NCI-H2227 (cell line): ENCODE measurements around the gene DIAPH2.
"Not testable (repeated sequence)": the region's sequence is repeated elsewhere in the genome, so short reads cannot be mapped to it uniquely, and the experiment has no call there.

Experiments
- DNase-seq: peaks from one replicate; lab custom pipeline; 2025; ENCODE audit not compliant: unreplicated experiment; lab: John Stamatoyannopoulos, UW

DIAPH2 gene

DNA sequence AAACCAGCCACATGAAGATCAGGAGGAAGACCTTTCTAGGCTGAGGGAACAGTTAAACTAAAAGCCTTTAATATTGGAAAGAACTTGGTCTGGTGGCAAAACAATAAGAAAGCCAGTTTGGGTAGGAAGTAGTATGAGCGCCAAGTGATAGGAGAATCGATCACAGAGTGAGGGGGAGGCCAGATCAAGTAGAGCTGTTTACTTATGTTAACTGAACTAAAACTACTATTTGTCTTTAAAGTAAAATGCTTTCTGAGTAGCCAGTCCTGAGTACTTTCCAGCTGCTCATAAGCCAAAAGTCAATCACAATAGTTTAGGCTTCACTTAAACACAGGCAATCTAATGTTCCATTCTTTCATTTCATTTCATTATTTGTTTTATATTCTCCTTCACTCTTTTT lies 136.3 kb downstream of the DIAPH2 start:
- no peak for DNase-seq

DNA sequence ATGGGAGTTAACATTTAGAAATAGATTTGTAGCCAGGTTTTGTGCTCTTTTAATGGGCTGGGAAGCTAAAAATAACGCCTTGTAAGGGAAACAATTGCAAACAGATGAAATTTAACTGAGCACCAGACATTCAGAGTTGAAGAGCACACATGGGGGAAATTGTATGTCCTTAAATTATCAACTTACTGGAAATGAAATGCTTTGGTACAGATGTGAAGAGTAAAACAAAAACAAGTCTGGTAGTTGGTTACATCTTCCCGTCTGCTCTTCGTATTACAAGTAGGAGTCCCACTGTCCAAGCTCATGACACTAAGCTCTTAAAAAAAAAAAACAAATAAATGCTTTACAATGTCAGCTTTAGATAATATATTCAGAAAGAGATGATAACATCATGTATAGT lies 139.5 kb downstream of the DIAPH2 start:
- DNase-seq: no peak

DNA sequence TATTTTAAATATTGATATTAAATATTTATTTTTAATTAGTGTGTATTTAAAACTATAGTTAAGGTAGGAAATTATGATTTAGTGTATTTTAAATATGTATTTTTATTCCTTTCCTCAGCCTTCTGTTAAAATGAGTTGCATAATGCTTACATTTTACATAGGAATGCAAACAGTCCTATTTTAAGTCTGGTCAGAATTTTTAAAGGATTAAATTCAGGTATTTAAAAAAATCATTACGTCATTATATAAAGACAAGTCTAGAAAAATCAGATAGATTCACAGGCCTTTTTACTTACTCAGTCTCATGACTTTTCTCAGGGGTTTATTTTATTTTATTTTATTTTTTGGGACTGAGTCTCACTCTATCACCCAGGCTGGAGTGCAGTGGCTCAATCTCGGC lies 148.7 kb downstream of the DIAPH2 start:
- DNase-seq: no peak

DNA sequence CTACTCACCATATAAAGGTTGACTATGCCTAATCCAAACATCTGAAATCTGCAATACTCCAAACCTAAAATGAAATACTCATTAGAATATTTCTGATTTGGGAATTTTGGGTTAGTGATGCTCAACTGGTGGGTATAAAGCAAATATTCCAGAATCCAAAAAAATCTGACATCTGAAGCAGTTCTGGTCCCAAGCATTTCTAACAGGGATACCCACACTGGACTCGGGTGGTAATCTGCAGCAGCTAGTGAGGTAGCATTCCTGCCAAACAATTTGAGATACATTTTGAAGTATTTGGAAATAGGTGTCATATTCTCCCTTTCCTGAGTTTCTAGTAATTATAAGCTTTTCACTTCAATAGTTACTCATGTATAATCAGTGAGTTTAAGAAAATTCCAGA lies 149.5 kb downstream of the DIAPH2 start:
- DNase-seq: no peak

DNA sequence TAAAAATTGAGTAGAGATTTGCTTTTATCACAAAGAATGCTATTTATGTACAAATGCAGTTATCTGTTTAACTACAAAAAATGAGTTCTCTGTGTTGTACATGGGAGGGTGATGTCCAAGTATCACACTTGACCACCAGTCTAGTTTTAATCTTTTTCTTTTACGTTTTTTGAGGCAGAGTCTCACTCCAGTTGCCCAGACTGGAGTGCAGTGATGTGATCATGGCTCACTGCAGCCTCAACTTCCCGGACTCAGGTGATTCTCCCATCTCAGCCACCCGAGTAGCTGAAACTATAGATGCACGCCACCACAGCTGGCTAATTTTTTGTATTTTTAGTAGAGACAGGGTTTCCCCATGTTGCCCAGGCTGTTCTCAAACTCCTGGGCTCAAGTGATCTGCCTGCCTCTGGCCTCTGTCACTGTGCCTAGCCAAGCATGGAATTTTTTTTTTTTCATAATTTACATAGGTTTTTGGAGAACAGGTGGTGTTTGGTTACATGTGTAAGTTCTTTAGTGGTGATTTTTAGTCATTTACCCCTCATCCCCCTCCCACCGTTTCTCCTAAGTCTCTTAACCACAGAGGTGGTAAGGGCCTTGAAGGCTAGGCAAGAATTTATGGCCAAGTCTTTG lies 151.1 kb downstream of the DIAPH2 start:
- DNase-seq: no peak

DNA sequence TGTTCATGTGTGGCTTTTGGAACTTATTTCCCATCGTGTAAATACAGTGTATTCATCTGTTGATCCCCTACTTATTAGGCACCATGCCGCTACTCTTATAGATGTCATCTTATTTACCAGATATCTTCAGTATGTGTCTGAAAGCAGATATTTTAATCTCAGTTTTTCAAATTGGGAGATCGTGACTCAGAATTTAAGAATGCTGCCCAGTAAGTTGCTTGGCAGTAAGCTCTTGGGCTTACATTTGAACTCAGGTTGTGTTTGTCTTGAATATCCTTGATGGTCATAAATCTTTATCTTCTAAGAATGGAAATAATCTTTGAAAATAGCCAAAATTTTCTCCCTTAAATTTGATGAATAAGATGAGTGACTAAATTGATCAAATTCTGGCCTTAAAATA lies 153.2 kb downstream of the DIAPH2 start:
- no peak for DNase-seq

DNA sequence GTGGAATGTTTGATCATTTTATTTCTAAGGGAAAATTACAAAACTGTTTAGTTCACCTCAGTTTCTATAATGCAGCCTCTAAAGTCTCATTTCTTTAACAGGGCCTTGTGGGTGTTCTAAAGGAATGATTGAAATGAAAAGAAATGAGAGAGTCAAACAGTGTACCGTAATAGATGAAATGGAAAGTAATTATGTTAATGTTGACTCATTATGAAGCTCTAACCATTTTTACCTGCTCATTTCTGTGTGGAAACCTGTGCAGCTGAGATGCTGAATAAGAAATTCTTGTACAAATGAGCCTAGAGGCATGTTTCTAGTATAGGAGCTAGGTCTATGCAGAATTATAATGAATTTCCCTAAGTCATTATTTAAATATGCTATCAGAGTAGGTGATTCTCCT lies 153.9 kb downstream of the DIAPH2 start:
- DNase-seq: no peak

DNA sequence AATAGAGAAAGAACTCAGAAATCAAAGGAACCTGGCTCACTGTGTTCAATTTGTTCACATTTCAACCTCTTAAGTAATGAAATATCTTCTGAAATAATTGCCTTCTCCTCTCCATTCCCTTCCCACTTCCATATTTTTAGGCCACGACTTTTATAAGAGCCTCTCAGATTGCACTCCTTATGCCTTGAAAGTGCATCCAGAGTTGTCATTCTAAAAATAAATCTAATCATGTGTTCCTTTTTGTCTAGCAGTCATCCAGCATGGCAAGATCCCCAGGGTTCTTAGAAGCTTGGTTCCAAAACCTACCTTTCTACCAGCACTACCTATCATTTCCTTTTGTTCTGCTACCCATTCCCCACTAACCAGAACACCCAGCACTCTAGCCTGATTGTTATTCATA lies 156.7 kb downstream of the DIAPH2 start:
- no peak for DNase-seq

DNA sequence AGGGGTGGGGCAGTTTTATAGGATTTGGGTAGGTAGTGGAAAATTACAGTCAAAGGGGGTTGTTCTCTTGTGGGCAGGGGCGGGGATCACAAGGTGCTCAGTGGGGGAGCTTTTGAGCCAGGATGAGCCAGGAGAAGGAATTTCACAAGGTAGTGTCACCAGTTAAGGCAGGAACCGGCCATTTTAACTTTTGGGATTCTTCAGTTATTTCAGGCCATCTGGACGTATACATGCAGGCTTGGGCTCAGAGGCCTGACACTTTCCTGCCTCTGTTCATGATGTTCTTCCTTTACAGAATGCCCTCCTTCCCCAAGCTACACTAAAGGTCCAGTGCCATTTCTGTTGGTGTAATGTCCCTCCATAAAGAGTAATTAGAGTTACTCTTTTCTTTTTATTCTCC lies 157.2 kb downstream of the DIAPH2 start:
- not testable (repeated sequence) for DNase-seq

DNA sequence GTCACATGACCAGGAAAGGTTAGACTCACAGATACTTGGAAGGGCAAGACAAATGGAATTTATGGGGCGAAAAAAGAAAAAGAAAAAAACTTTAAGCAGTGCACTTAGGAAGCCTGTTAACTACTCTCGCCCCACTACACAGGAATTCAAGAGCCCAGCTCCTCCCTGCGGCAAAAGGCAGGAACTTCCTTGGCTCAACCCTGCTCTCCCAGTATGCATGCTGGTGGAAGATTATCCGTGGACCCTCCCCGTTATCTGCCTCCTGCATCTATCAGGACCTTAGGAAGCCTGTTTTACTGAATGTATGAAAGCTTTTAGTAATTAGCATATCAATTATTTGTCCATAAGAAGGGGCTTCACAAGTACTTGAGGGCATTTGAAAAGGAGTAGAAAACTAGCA lies 158.9 kb downstream of the DIAPH2 start:
- no peak for DNase-seq

DNA sequence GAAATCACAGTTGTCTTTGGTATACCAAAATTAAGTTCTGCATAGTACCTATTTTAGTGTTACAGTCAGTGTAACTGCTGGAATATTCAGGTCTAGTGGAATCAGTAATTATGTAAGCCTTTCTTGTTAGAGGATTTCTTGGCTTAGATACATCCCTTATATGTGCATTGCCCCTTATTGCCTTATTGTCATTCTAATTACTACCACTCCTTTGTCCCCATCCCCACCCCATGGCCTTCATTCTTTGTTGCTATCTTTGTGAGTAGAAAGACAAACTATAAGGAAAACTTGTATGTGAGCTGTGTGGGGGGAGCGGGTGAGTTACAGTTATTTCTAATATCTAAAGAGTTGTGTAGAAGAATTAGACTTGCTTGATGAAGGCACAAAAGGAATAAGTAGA lies 162.2 kb downstream of the DIAPH2 start:
- no peak for DNase-seq

DNA sequence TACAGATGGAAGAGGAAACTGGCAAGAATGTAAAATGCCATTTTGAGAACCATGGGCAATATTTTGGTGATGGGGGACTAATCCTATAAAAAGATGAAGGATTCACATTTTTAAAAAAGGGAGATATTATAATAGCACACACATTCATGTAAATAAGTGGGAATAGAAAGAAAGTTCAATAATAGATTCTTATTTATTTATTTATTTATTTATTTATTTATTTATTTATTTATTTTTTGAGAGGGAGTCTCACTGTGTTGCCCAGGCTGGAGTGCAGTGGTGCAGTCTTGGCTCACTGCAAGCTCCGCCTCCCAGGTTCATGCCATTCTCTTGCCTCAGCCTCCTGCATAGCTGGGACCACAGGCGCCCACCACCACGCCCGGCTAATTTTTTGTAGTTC lies 174.8 kb downstream of the DIAPH2 start:
- not testable (repeated sequence) for DNase-seq

DNA sequence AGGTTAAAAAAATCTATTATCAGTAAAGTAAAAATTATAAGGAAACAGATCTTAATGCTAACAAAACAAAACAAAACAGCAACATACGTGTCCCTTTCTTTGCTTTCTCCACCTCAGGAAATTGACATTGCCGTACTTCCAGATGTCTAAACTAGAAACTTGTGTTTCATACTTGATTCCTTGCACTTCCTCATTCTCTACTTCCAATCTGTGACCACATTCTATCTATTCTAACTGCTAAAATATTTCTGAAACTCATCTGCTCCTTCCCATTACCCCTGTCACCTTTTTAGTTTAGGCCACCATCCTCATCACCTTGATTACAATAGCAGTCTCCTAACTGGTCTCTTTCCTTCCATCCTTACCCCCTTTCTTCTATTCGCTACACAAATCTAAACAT lies 176.6 kb downstream of the DIAPH2 start:
- no peak for DNase-seq

DNA sequence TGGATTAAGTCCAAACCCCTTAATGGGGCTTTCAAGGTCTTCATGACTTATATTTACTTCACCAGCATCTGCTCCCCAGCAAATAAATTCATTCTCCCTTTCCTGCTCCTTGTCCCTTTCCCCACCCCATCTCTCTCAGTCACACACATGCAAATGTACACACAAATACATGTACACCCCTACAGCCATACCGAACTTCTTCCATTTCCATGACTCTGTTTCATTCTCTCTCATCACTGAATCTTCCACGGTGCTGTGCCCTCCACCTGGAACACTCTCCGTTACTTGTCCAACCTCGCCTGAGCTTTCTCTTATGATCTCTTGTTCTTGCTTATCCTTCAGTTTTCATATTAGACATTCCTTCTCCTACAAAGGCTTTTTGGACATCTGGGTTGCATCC lies 177.0 kb downstream of the DIAPH2 start:
- no peak for DNase-seq

DNA sequence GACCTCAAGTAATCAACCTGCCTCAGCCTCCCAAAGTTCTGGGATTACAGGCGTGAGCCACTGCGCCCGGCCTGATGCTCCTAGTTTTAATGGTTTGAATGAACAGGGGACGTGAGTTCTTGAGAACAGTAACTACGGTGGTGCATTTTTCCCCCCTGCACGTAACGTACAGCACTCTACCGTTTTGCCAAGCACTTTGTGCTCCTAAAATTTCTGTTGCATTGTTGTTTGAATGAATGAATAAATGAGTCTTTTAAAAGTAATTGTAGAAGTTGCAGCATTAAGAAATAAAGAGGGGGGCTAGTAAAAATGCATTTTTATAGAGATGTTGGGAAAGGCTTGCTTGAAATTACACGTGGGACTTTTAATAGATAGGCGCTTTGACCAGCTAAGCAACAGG lies 199.0 kb downstream of the DIAPH2 start, which contains the start of gene RPA4:
Gene RPA4 (plus strand): TSS at position 301 of the 400 bp plus-strand sequence. CDS start 403 bp downstream, outside the sequence.
- no peak for DNase-seq

DNA sequence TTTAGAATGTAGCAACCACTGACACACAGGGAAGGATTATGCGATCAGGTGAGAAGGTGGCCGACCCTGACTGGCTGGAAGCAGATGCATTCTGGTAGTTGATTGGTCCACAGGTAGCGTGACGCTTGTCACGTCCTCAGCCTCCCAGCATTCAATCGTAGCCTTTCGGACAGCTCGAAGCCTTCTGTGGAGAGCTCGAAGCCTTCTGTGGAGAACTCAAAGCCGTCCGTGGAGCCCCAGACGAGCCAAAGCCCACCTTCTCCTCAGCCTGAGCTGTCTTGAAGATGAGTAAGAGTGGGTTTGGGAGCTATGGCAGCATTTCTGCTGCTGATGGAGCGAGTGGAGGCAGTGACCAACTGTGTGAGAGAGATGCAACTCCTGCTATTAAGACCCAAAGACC lies 199.4 kb downstream of the DIAPH2 start:
- no peak for DNase-seq

DNA sequence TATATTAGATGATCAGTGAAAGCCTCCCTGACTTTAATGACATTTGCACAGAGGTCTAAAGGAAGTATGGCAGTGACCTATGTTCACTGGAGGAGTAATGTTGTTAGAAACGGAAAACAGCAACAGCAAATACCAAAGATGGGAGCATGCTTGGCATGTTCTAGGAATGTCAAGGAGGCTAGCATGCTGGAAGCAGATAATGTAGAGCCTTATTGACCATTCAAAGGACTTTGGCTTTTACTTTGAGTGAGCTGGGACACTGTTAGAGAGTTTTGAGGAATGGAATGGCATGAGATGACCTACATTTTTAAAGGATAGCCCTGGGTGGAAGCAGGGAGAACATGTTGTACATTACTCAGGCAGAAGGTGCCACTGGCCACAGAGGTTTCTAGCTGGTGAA lies 205.1 kb downstream of the DIAPH2 start:
- no peak for DNase-seq

DNA sequence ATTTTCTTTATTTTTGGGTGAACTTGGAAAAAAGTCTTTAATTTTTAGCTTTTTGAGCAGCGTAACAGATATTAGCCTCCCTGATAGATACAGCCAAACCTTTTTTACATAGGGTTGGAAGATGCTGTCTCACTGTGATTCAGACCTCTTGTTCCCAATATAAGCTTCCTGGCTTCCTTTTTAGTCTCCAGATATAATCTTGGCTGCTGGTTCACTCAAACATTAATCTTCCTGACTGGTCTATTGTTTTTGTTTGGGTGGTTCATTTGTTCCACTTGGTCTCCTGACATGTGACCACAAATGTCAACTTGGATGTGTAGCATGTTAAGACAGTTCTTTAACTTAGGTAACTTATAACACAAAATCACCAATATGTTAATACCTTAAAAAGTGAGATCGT lies 222.1 kb downstream of the DIAPH2 start:
- DNase-seq: no peak

DNA sequence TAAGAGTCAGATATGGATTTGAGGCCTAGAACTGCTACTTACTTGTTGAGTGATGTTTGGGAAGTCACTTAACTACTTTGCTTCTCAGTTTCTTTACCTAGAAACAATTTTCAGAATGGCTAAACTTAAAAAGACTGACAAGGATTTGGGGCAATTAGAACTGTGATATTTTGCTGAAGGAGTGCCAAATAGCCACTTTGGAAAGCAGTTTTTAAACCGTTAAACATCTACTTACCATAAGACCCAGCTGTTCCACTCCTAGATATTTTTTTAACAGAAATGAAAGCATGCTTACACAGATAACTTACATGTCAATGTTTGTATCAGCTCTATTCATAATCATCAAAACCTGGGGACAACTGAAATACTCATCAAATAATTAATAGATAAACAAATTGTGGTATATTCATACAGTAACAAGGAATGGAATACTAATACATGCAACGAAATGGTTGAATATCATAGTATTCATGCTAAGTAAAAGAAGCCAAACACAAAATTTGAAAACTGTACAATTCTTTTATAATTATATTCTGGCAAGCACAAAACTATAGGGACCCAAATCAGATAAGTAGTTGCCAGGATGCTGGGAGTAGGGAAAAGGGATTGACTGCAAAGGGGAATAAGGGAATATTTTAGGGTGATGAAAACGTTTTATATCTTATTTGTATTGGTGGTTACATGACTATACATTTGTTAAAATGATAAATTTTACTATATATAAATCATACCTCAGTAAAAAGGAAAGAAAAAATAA lies 223.1 kb downstream of the DIAPH2 start:
- DNase-seq: no peak

DNA sequence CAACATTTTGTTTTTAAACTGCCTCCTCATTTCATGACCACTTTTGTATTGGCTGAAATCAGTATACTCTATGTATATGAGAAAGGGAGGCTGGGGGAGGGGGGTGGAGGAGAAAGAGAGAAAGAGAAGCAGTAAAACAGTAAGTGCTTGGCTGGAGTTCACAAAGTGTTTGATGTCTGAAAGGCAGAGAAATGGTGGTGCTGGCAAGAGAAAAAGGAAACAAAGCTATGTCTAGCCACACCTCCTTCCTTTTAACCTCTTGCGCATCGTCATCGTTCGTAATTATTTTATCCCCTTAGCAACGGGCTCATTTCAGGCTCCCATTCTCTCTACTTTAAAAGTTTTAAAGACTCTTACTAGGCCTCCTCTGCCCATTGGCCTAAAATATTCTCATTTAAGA lies 224.6 kb downstream of the DIAPH2 start:
- no peak for DNase-seq

DNA sequence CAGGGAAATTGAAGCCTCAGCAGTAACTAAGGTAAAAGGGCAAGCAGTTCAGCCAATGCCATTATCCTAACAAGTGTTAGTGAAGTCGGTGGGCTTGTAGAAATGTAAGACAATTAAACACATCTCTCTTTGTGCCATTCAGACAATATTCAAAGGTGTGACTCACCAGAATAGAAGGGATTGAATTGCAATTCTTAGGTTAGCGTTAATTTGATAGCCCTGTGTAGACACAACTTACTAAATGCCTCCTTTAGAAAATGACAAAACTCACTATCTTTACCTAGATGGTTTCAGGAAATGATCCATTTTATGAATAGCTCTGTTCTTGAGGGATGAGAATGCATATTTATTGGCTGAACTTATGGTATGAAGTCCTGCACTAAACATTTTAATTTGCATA lies 234.2 kb downstream of the DIAPH2 start:
- no peak for DNase-seq

DNA sequence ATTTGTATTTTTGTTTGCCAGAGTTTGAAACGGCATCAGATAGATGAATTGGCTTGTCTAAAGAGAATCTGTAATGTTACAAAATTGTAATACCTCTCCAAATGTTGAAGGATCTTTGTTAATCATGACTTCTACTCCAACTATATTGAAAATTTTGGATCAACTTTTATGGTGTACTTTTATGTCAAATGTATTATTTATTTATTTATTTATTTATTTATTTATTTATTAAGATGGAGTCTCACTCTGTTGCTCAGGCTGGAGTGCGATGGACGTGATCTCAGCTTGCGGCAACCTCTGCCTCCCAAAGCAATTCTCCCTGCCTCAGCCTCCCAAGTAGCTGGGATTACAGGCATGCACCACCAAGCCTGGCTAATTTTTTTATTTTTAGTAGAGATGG lies 235.0 kb downstream of the DIAPH2 start:
- no peak for DNase-seq

DNA sequence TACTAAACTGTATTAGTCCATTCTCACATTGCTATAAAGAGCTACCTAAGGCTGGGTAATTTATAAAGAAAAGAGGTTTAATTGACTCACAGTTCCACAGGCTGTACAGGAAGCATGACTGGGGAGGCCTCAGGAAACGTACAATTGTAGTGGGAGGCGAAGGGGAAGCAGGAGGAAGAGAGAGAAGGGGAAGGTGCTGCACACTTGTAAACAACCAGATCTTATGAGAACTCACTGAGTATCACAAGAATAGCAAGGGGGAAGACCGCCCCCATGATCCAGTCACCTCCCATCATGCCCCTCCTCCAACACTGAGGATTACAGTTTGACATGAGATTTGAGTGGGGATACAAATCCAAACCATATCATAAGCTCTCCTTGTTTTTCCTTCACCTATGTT lies 239.9 kb downstream of the DIAPH2 start:
- no peak for DNase-seq
